SK-N-SH (cell line): ENCODE measurements around the gene SLC6A11. TPM values are rescaled to one million over a fixed set of nuclear protein-coding genes. Genes with fewer than 3 reads are reported as not detected.

Experiments used
- CTCF ChIA-PET: fragments of 300-600, 350-600 bp; formaldehyde crosslinking; extraction: SDS; loops from one replicate; lab custom pipeline; 2021; lab: Yijun Ruan, JAX
- POLR2A ChIA-PET: fragments of 350-600 bp; sonication (Branson Sonifier 250); formaldehyde crosslinking; extraction: SDS; loops from one replicate; lab custom pipeline; 2020; ENCODE audit warnings: antibody characterized with exemption, inconsistent platforms; lab: Yijun Ruan, JAX
- DNase-seq: peaks from one replicate; pipeline ENCODE4 v3.0.0; 2012
- H2AFZ ChIP-seq: fragments of 200-600 bp; sonication (generic); 2 replicates; pipeline ENCODE4 v1.8.1; 2016; ENCODE audit warnings: antibody characterized with exemption, mild to moderate bottlenecking, low read depth
- H3F3A ChIP-seq: fragments of 200-600 bp; sonication (generic); replicated peaks from 2 replicates; pipeline ENCODE3; 2016; ENCODE audit warnings: antibody characterized with exemption, mild to moderate bottlenecking; ENCODE audit not compliant: insufficient read depth
- H3K27ac ChIP-seq, 2 experiments: fragments of 200-500 bp in 1 of 2; fragments of 200-600 bp in 1 of 2; sonication (Bioruptor generic) in 1 of 2; sonication (generic), shearing (Covaris generic) in 1 of 2; 2 replicates each; pipeline versions ENCODE4 v1.5.1 to v1.6.1; 2014 to 2016; ENCODE audit warnings: low read depth in 2 of 2, inconsistent platforms in 1 of 2, low read length in 1 of 2, mild to moderate bottlenecking in 1 of 2, mixed read lengths in 1 of 2
- H3K27me3 ChIP-seq: fragments of 200-600 bp; sonication (generic), shearing (Covaris generic); 2 replicates; pipeline ENCODE4 v1.6.1; 2016; ENCODE audit warnings: mixed run types; ENCODE audit not compliant: insufficient read depth
- H3K36me3 ChIP-seq, 2 experiments: fragments of 200-500 bp in 1 of 2; fragments of 200-600 bp in 1 of 2; sonication (Bioruptor generic) in 1 of 2; sonication (generic) in 1 of 2; replicated peaks in 1 of 2; 2 replicates each; pipeline versions ENCODE3 to v1.5.1; 2014 to 2016; ENCODE audit warnings: low read length in 1 of 2, mild to moderate bottlenecking in 1 of 2; ENCODE audit not compliant: insufficient read depth in 2 of 2, control insufficient read depth in 1 of 2
- H3K4me1 ChIP-seq, 2 experiments: fragments of 200-500 bp in 1 of 2; fragments of 200-600 bp in 1 of 2; sonication (Bioruptor generic) in 1 of 2; sonication (generic), shearing (Covaris generic) in 1 of 2; 2 replicates each; pipeline versions ENCODE4 v1.5.1 to v1.6.1; 2014 to 2016; ENCODE audit warnings: low read depth in 1 of 2, low read length in 1 of 2, mixed run types in 1 of 2; ENCODE audit not compliant: insufficient read depth in 2 of 2, control insufficient read depth in 1 of 2
- H3K4me2 ChIP-seq: fragments of 200-600 bp; sonication (generic), shearing (Covaris generic); 2 replicates; pipeline ENCODE4 v1.6.1; 2017; ENCODE audit warnings: mixed run types
- H3K4me3 ChIP-seq, 2 experiments: fragments of 200-500 bp in 1 of 2; fragments of 200-600 bp in 1 of 2; sonication (Bioruptor generic) in 1 of 2; sonication (generic), shearing (Covaris generic) in 1 of 2; 2 replicates each; pipeline versions ENCODE4 v1.5.1 to v1.8.1; 2014 to 2016; ENCODE audit warnings: low read depth in 2 of 2, inconsistent platforms in 1 of 2, low read length in 1 of 2, mild to moderate bottlenecking in 1 of 2, mixed read lengths in 1 of 2, moderate library complexity in 1 of 2
- H3K79me2 ChIP-seq: fragments of 200-600 bp; sonication (generic); 2 replicates; pipeline ENCODE4 v1.8.1; 2017; ENCODE audit warnings: mild to moderate bottlenecking; ENCODE audit not compliant: insufficient read depth
- H3K9ac ChIP-seq: fragments of 200-600 bp; sonication (generic); 2 replicates; pipeline ENCODE4 v1.6.1; 2017; ENCODE audit warnings: mixed run types
- H3K9me2 ChIP-seq: fragments of 200-600 bp; sonication (generic); 2 replicates; pipeline ENCODE4 v1.6.1; 2017; ENCODE audit warnings: mixed run types
- H3K9me3 ChIP-seq: fragments of 200-600 bp; sonication (generic); 2 replicates; pipeline ENCODE4 v1.6.1; 2017; ENCODE audit warnings: mixed run types, mild to moderate bottlenecking, moderate library complexity
- H4K20me1 ChIP-seq: fragments of 200-600 bp; sonication (generic); 2 replicates; pipeline ENCODE4 v1.6.1; 2017; ENCODE audit warnings: mild to moderate bottlenecking, mixed run types; ENCODE audit not compliant: insufficient read depth
- CHD2 ChIP-seq: fragments of 150-350 bp; IDR thresholded peaks from 2 replicates; pipeline ENCODE4 v1.6.1; 2018; ENCODE audit warnings: low read length; ENCODE audit not compliant: partially characterized antibody
- EZH2phosphoT487 ChIP-seq: fragments of 200-600 bp; sonication (generic); IDR thresholded peaks from 2 replicates; pipeline ENCODE4 v1.6.1; 2017; ENCODE audit warnings: low read depth, mixed run types, mild to moderate bottlenecking, antibody characterized with exemption, moderate library complexity, borderline replicate concordance
- FOSL2 ChIP-seq: IDR thresholded peaks from 2 replicates; pipeline ENCODE4 v1.4.0; 2012; ENCODE audit warnings: low read depth, mild to moderate bottlenecking, moderate library complexity, borderline replicate concordance
- FOXJ3 ChIP-seq: sonication (generic); formaldehyde crosslinking; IDR thresholded peaks from 2 replicates; pipeline ENCODE4 v1.5.1; 2020; ENCODE audit warnings: mild to moderate bottlenecking, missing genetic modification reagents
- FOXM1 ChIP-seq: IDR thresholded peaks from 2 replicates; pipeline ENCODE4 v1.4.0; 2012; ENCODE audit warnings: low read depth, mild to moderate bottlenecking
- GABPA ChIP-seq: IDR thresholded peaks from 2 replicates; pipeline ENCODE4 v1.4.0; 2012; ENCODE audit warnings: low read depth, mild to moderate bottlenecking
- GATA2 ChIP-seq: sonication (generic); formaldehyde crosslinking; IDR thresholded peaks from 2 replicates; pipeline ENCODE4 v1.5.0; 2020; ENCODE audit warnings: mild to moderate bottlenecking, missing genetic modification reagents
- JUND ChIP-seq: IDR thresholded peaks from 2 replicates; pipeline ENCODE4 v1.4.0; 2012
- MEF2A ChIP-seq: IDR thresholded peaks from 2 replicates; pipeline ENCODE4 v1.4.0; 2012; ENCODE audit warnings: low read depth, borderline replicate concordance
- NRF1 ChIP-seq: IDR thresholded peaks from 2 replicates; pipeline ENCODE4 v1.6.1; 2012; ENCODE audit warnings: low read depth, mild to moderate bottlenecking, low read length
- POLR2AphosphoS5 ChIP-seq: IDR thresholded peaks from 2 replicates; pipeline ENCODE4 v1.6.1; 2012; ENCODE audit warnings: low read depth, low read length
- RCOR1 ChIP-seq: fragments of 150-350 bp; IDR thresholded peaks from 2 replicates; pipeline ENCODE4 v1.6.1; 2017; ENCODE audit warnings: antibody characterized with exemption, low read length
- RFX5 ChIP-seq: IDR thresholded peaks from 2 replicates; pipeline ENCODE4 v1.6.1; 2012; ENCODE audit warnings: mild to moderate bottlenecking, improper control_type of control experiment, low read length
- RXRA ChIP-seq: IDR thresholded peaks from 2 replicates; pipeline ENCODE4 v1.4.0; 2012; ENCODE audit warnings: low read depth, mild to moderate bottlenecking, borderline replicate concordance
- TAF1 ChIP-seq: IDR thresholded peaks from 2 replicates; pipeline ENCODE4 v1.6.1; 2012; ENCODE audit warnings: low read depth, mild to moderate bottlenecking, low read length, moderate library complexity, borderline replicate concordance
- TEAD4 ChIP-seq: IDR thresholded peaks from 2 replicates; pipeline ENCODE4 v1.4.0; 2012; ENCODE audit warnings: mild to moderate bottlenecking, borderline replicate concordance; ENCODE audit not compliant: insufficient read depth
- YY1 ChIP-seq: IDR thresholded peaks from 2 replicates; pipeline ENCODE4 v1.4.0; 2012; ENCODE audit warnings: low read depth, mild to moderate bottlenecking
- WGBS: methylation state at CpG from one replicate; pipeline ENCODE4 v1.1.6; 2017; ENCODE audit warnings: low lambda C conversion rate; 5-methylcytosine and 5-hydroxymethylcytosine counted together
- polyA plus RNA-seq, 3 experiments: library from polyadenylated mRNA; depleted of rRNA; stranded (reverse); fragments of >200 nt; gene quantifications; 2 replicates each; pipeline ENCODE4 v1.2.3, GENCODE V29; 2012
- TF ChIP-seq, protein P1 (sequence below): fragments of 150-350 bp; IDR thresholded peaks from 2 replicates; pipeline ENCODE4 v1.6.1; 2017; ENCODE audit warnings: antibody characterized with exemption, low read length, low read depth, borderline replicate concordance
- TF ChIP-seq, protein P2 (sequence below): IDR thresholded peaks from 2 replicates; pipeline ENCODE4 v1.4.0; 2012; ENCODE audit warnings: low read depth
- TF ChIP-seq, protein P3 (sequence below): IDR thresholded peaks from 2 replicates; pipeline ENCODE4 v1.4.0; 2012; ENCODE audit warnings: low read depth, borderline replicate concordance

Gene SLC6A11
- polyA plus RNA-seq, 1 of the 3 experiments (the other 2 are of a cell fraction) = 0.03 TPM

DNA sequence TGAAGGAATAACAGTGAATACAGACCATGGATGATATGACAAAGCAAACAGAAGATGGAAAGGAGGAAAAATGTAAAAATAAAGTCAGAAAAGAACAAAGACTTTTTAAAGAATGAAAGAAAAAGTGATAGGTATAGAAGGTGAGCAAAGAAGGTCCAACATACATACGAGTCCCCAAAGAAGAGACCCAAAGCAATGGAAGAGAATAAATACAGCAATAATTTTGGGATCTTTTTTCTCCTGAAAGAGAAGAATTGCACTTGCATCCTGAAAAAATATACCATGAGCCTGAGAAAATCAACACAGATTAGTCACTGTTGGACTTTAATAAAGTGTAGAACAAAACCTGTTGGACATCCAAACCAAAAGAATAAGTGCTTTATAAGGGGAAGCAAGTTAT is 91.2 kb downstream of the SLC6A11 start (continued):
- TF ChIP-seq, protein P1, sequence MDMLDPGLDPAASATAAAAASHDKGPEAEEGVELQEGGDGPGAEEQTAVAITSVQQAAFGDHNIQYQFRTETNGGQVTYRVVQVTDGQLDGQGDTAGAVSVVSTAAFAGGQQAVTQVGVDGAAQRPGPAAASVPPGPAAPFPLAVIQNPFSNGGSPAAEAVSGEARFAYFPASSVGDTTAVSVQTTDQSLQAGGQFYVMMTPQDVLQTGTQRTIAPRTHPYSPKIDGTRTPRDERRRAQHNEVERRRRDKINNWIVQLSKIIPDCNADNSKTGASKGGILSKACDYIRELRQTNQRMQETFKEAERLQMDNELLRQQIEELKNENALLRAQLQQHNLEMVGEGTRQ = no peak
- TF ChIP-seq TAF1 (no peak), TEAD4 (no peak), GATA2 (CRISPR knock-in tag) (no peak), FOXJ3 (CRISPR knock-in tag) (no peak)

DNA sequence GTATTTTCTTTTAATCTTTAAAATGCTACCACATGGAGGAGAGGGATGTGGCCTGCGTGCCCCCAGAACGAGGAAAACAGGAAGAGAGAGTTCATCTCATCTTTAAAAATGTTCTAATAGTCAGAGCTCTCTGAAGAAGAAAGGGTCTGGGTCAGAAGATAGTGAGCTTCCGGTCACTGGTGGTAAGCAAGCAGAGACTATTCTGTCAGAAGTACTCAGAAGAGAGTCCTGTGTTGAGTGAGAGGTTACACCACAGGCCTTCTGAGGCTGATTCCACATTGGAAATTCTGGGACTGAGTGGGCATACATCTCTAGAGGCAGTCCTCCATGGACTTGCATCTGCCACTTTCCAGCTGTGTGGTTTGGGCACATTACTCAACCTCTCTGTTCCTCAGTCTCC is 94.3 kb downstream of the SLC6A11 start:
- H3K79me2 ChIP-seq = no peaks in the 10 kb centered on the region
- WGBS = 27% methylated on average over 3 of the region's 3 CpGs

DNA sequence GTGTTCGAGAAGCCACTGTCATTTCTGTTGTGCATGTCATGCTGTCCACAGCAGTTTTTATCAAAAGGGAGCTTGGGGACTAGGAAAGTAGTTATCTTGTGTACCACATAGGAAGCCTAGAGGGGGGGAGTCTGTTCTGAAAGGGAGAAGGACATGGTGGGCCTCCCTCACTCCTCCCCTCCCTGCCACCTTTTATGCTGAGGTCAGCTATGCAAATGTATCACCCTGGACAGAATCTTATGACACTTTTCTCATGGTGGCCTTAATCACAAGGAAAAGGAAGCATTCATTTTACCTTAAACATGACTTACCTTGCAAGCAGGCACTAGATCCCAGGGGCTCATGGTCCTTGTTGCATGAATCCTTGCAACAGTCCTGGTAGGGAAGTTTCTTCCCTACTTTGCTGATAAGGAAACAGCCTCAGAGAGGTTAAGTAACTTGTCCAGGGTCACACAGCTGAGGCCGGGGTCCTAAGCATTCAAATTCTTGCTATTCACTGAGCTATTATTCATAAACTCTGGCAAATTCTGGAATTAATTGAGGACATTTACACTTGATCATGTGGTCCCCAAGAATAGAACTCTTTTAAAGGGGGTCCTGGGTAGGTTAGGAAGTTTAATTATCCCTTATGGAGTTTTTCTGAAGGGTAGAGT is 95.4 kb downstream of the SLC6A11 start:
- DNase-seq = no peak
- TF ChIP-seq EZH2phosphoT487 = no peak
- no peak for TF ChIP-seq GABPA
- no peak for TF ChIP-seq NRF1
- no peak for TF ChIP-seq YY1
- TF ChIP-seq, protein P2, sequence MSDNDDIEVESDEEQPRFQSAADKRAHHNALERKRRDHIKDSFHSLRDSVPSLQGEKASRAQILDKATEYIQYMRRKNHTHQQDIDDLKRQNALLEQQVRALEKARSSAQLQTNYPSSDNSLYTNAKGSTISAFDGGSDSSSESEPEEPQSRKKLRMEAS = no peak
- no peak for TF ChIP-seq RFX5
- TF ChIP-seq MEF2A = no peak
- TF ChIP-seq, protein P3, sequence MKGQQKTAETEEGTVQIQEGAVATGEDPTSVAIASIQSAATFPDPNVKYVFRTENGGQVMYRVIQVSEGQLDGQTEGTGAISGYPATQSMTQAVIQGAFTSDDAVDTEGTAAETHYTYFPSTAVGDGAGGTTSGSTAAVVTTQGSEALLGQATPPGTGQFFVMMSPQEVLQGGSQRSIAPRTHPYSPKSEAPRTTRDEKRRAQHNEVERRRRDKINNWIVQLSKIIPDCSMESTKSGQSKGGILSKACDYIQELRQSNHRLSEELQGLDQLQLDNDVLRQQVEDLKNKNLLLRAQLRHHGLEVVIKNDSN = no peak
- TF ChIP-seq TAF1 = no peak
- TF ChIP-seq, protein P1 = no peak
- TF ChIP-seq POLR2AphosphoS5 = no peak
- TF ChIP-seq FOSL2 = no peak
- TF ChIP-seq FOXM1 = no peak
- no peak for TF ChIP-seq GATA2 (CRISPR knock-in tag)

More for the DNA sequence above, 94.3 kb downstream of the SLC6A11 start:
- H3K27me3 ChIP-seq = no peaks in the 10 kb centered on the region
- H4K20me1 ChIP-seq = no peaks in the 10 kb centered on the region
- ChIA-PET POLR2A (no interaction called here), CTCF (interaction anchor here (1.3 kb wide), 1 partner anchor 35 kb away, joined by 5 read pairs; no protein-coding TSS in a partner anchor)
- no peak overlapping the region for H3K4me2 ChIP-seq
- no peak overlapping the region for H3K9ac ChIP-seq
- H2AFZ ChIP-seq = no peak overlapping the region
- no peak for DNase-seq
- H3K9me2 ChIP-seq = no peaks in the 10 kb centered on the region
- no peak overlapping the region for H3K27ac ChIP-seq
- no peaks in the 10 kb centered on the region for H3F3A ChIP-seq
- no peaks in the 10 kb centered on the region for H3K36me3 ChIP-seq
- H3K9me3 ChIP-seq = no peaks in the 10 kb centered on the region
- H3K4me3 ChIP-seq = no peak overlapping the region
- TF ChIP-seq, protein P1 = no peak
- TF ChIP-seq JUND (no peak), RFX5 (no peak), RCOR1 (no peak), RXRA (no peak), TEAD4 (no peak), MEF2A (no peak), EZH2phosphoT487 (no peak), POLR2AphosphoS5 (no peak), TAF1 (no peak), CHD2 (no peak), FOXM1 (no peak)
- H3K4me1 ChIP-seq = no peaks in the 10 kb centered on the region

More for the DNA sequence above, 95.4 kb downstream of the SLC6A11 start:
- ChIA-PET CTCF (interaction anchor here (1.3 kb wide), 2 partner anchors 34 to 149 kb away, joined by 4 to 5 read pairs; no protein-coding TSS in a partner anchor), POLR2A (no interaction called here)
- H4K20me1 ChIP-seq = no peaks in the 10 kb centered on the region
- no peaks in the 10 kb centered on the region for H3F3A ChIP-seq
- no peaks in the 10 kb centered on the region for H3K9me2 ChIP-seq
- 7% methylated on average over 2 of the region's 2 CpGs for WGBS
- no peak overlapping the region for H3K4me3 ChIP-seq
- H3K4me2 ChIP-seq = no peak overlapping the region
- H3K27ac ChIP-seq = no peak overlapping the region
- H3K4me1 ChIP-seq = no peaks in the 10 kb centered on the region
- H3K36me3 ChIP-seq = no peaks in the 10 kb centered on the region
- H3K9me3 ChIP-seq = no peaks in the 10 kb centered on the region
- no peak overlapping the region for H3K9ac ChIP-seq
- H2AFZ ChIP-seq = no peak overlapping the region
- H3K79me2 ChIP-seq = no peaks in the 10 kb centered on the region
- no peaks in the 10 kb centered on the region for H3K27me3 ChIP-seq
